ENCODE results near the gene ERMAP. TPM values are rescaled to one million over a fixed set of nuclear protein-coding genes. Genes with fewer than 3 reads are reported as not detected.
A peak's percentile ranks its signal among the peaks of the same experiment; 100 is the strongest.

ERMAP gene
- total and polyA plus RNA-seq, 4 experiments from 2014 or later: 2.0 to 8.6 (median 5.3) TPM

DNA sequence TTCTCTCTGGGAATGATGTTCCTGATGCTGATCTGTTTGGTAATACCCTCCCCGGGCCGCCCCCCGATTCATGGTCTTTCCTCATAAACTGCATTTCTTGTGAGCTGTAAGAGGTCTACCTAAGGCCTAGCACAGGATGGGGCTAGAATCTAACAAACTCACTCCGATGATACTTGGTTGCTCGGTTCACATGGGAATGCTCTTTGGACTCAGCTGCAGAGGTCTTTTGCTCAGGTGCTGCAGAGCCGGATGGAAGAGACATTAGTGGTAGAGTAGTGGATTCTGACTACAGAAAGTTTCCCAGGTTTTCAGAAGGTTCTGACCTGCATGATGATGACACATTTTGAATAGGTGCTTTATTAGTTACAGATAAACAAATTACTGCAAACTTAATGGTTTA is 40.4 kb upstream of the ERMAP start:
- CTCF ChIA-PET (ENCODE audit: partially characterized antibody): interaction anchor here (2.3 to 3.6 kb wide), 2 partner anchors 40 to 297 kb away, joined by 7 to 54 read pairs; partner anchors contain the start of gene ERMAP

DNA sequence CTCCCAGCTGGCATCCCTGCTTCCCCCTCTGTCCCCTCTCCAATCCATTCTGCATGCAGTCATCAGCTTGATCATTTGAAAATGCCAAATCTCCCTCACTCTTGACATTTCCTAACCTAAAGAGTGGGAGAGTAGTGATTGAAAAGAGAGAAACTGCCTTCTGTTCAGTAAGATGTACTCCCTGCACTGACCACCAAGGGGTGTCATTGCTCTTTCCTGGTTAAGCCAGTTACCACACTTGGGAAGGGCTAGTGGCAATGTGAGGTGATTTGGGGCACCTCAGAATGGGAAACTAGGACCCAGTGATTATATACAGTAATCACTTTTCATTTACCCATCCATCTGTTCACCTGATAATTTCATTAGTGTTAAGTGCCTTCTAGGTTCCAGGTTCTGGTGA is 39.1 kb upstream of the ERMAP start:
- Histone ChIP-seq H3K27me3 (ENCODE audit: insufficient read depth, low read length) (no peaks in the 10 kb centered on the region), H3K9me3 (ENCODE audit: control insufficient read depth in 1 of 2, low read length in 2 of 2) (no peaks in the 10 kb centered on the region), H3K4me3 (ENCODE audit: low read length in 2 of 2) (no peak overlapping the region), H3K4me1 (ENCODE audit: insufficient read depth, low read length) (no peaks in the 10 kb centered on the region), H3K36me3 (ENCODE audit: insufficient read depth, low read length) (peaks cover 36% of the 10 kb centered on the region), H3K27ac (ENCODE audit: low read depth, low read length) (no peak overlapping the region)
- peak in 2 of 5 donors; percentile 19 to 28 for DNase-seq
- no peak overlapping the region for H3K4me3 Mint-ChIP-seq
- no peaks in the 10 kb centered on the region for H3K27me3 Mint-ChIP-seq
- H3K9me3 Mint-ChIP-seq: peaks cover 0 to 2% (median 0%) of the 10 kb centered on the region in 8 donors
- H3K4me1 Mint-ChIP-seq: peaks cover 4 to 14% (median 11%) of the 10 kb centered on the region in 4 donors
- intact Hi-C loops (cut with micrococcal nuclease): loop anchor here (2.0 kb wide), 1 partner anchor 295 kb away; no protein-coding TSS in a partner anchor
- ChIA-PET CTCF (ENCODE audit: partially characterized antibody) (interaction anchor here (0.8 to 3.8 kb wide), 10 partner anchors 9 to 306 kb away, joined by 3 to 54 read pairs (median 5); partner anchors contain the start of genes C1orf50, ERMAP, P3H1 and ZNF691), POLR2A (ENCODE audit: partially characterized antibody) (interaction anchor here (1.1 to 1.3 kb wide), 2 partner anchors 11 to 69 kb away, joined by 3 to 4 read pairs; partner anchors contain the start of genes C1orf50, P3H1 and ZNF691)
- H3K27ac Mint-ChIP-seq: peak overlapping the region in 3 of 7 donors; percentile 7 to 29 (median 24)
- peaks cover 46 to 82% of the 10 kb centered on the region in 2 donors for H3K36me3 Mint-ChIP-seq

More for the DNA sequence above, 40.4 kb upstream of the ERMAP start:
- Histone ChIP-seq H3K4me3 (ENCODE audit: low read length in 2 of 2) (no peak overlapping the region), H3K4me1 (ENCODE audit: insufficient read depth, low read length) (peaks cover 7% of the 10 kb centered on the region), H3K27ac (ENCODE audit: low read depth, low read length) (no peak overlapping the region), H3K36me3 (ENCODE audit: insufficient read depth, low read length) (peaks cover 36% of the 10 kb centered on the region), H3K9me3 (ENCODE audit: control insufficient read depth in 1 of 2, low read length in 2 of 2) (no peaks in the 10 kb centered on the region), H3K27me3 (ENCODE audit: insufficient read depth, low read length) (no peaks in the 10 kb centered on the region)
- H3K27me3 Mint-ChIP-seq: no peaks in the 10 kb centered on the region
- no peak for DNase-seq
- intact Hi-C loops (cut with micrococcal nuclease): loop anchor here (2.0 kb wide), 1 partner anchor 296 kb away; no protein-coding TSS in a partner anchor
- H3K9me3 Mint-ChIP-seq: peaks cover 0 to under 1% (median 0%) of the 10 kb centered on the region in 8 donors
- peak overlapping the region in 1 of 7 donors; percentile 36 for H3K27ac Mint-ChIP-seq
- POLR2A ChIA-PET (ENCODE audit: partially characterized antibody): interaction anchor here (0.5 to 1.7 kb wide), 2 partner anchors 10 to 155 kb away, joined by 3 to 12 read pairs; partner anchors contain the start of genes C1orf50 and P3H1
- peaks cover 43 to 83% of the 10 kb centered on the region in 2 donors for H3K36me3 Mint-ChIP-seq
- no peak overlapping the region for H3K4me3 Mint-ChIP-seq
- peaks cover 6 to 19% (median 18%) of the 10 kb centered on the region in 4 donors for H3K4me1 Mint-ChIP-seq

DNA sequence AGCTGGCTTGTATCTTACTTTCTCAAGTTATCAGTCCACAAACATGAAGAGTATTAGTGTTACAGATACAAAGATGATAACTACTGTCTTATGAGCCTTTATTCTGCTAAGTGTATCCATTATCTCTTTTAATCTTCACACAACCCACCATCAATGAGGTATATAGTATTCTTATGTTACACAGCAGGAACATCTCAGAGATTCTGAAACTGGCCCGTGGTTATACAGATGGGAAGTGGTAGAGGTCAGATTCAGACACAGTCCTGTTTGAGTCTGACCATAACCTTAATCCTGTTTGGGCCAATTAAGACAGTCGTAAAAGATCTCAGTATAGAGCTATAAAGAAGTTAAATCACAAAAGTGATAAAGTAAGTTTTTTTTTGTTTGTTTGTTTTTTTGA is 37.2 kb upstream of the ERMAP start:
- intact Hi-C loops (cut with micrococcal nuclease): no loop called here
- Mint-ChIP-seq H3K27me3 (no peaks in the 10 kb centered on the region), H3K27ac (peak overlapping the region in 1 of 7 donors; percentile 35), H3K9me3 (peaks cover 0 to 2% (median 0%) of the 10 kb centered on the region in 8 donors), H3K36me3 (peaks cover 43 to 67% of the 10 kb centered on the region in 2 donors), H3K4me1 (peaks cover 2 to 13% (median 8%) of the 10 kb centered on the region in 4 donors), H3K4me3 (no peak overlapping the region)
- ChIA-PET CTCF (ENCODE audit: partially characterized antibody) (interaction anchor here (1.7 to 3.8 kb wide), 3 partner anchors 12 to 293 kb away, joined by 4 to 21 read pairs (median 16); partner anchors contain the start of genes C1orf50 and P3H1), POLR2A (ENCODE audit: partially characterized antibody) (interaction anchor here (1.1 to 1.2 kb wide), 3 partner anchors 14 to 294 kb away, joined by 3 to 4 read pairs (median 4); partner anchors contain the start of genes ERMAP and P3H1)
- no peak overlapping the region for H3K4me3 ChIP-seq (ENCODE audit: low read length in 2 of 2)
- H3K9me3 ChIP-seq (ENCODE audit: control insufficient read depth in 1 of 2, low read length in 2 of 2): no peaks in the 10 kb centered on the region
- no peak for DNase-seq
- H3K27ac ChIP-seq (ENCODE audit: low read depth, low read length): no peak overlapping the region
- no peaks in the 10 kb centered on the region for H3K27me3 ChIP-seq (ENCODE audit: insufficient read depth, low read length)
- peaks cover 29% of the 10 kb centered on the region for H3K36me3 ChIP-seq (ENCODE audit: insufficient read depth, low read length)
- peaks cover 2% of the 10 kb centered on the region for H3K4me1 ChIP-seq (ENCODE audit: insufficient read depth, low read length)

DNA sequence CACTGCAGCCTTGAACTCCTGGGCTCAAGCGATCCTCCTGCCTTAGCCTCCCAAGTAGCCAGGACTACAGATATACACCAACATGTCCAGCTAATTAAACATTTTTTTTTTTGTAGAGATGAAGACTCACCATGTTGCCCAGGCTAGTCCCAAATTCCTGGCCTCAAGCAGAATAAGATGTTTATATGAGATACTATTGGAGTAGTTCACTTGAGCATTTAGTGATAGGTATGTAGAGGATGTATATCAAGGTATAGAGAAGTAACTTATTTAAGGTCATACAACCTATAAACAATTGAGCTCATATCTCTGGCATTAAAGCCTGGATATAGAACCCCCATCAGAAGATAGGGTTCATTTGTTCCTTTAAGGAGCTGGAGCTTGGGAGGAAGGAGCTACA is 36.7 kb upstream of the ERMAP start:
- Histone ChIP-seq H3K4me1 (ENCODE audit: insufficient read depth, low read length) (peaks cover 6% of the 10 kb centered on the region), H3K9me3 (ENCODE audit: control insufficient read depth in 1 of 2, low read length in 2 of 2) (no peaks in the 10 kb centered on the region), H3K27me3 (ENCODE audit: insufficient read depth, low read length) (no peaks in the 10 kb centered on the region), H3K27ac (ENCODE audit: low read depth, low read length) (no peak overlapping the region), H3K36me3 (ENCODE audit: insufficient read depth, low read length) (peaks cover 25% of the 10 kb centered on the region), H3K4me3 (ENCODE audit: low read length in 2 of 2) (no peak overlapping the region)
- H3K36me3 Mint-ChIP-seq: peaks cover 38 to 62% of the 10 kb centered on the region in 2 donors
- DNase-seq: no peak
- peaks cover 0 to 2% (median 0%) of the 10 kb centered on the region in 8 donors for H3K9me3 Mint-ChIP-seq
- ChIA-PET POLR2A (ENCODE audit: partially characterized antibody) (interaction anchor here (1.1 to 1.2 kb wide), 3 partner anchors 14 to 293 kb away, joined by 3 to 4 read pairs (median 4); partner anchors contain the start of genes ERMAP and P3H1), CTCF (ENCODE audit: partially characterized antibody) (interaction anchor here (0.6 to 3.8 kb wide), 5 partner anchors 13 to 293 kb away, joined by 3 to 21 read pairs (median 4); partner anchors contain the start of genes C1orf50 and P3H1)
- intact Hi-C loops (cut with micrococcal nuclease): no loop called here
- peak overlapping the region in 1 of 7 donors; percentile 53 for H3K27ac Mint-ChIP-seq
- no peak overlapping the region for H3K4me3 Mint-ChIP-seq
- H3K4me1 Mint-ChIP-seq: peaks cover 3 to 15% (median 5%) of the 10 kb centered on the region in 4 donors
- H3K27me3 Mint-ChIP-seq: no peaks in the 10 kb centered on the region

DNA sequence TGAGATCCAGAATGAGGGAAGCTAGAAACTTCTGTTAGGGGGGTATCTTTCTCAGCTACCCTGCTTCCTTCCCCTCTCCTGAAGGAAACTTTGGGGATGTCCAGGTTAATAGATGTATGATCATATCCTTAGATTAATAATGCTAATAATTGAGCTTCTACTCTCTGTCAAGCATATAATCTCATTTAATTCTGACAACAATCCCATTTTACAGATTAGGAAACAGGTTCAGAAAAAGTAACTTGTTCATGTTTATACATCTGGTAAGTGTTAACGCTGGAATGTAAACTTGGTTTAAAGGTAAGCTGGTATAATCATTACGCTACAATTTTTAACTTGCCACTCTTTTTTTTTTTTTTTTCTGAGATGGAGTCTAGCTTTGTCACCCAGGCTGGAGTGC is 33.8 kb upstream of the ERMAP start:
- intact Hi-C loops (cut with micrococcal nuclease): no loop called here
- Histone ChIP-seq H3K36me3 (ENCODE audit: insufficient read depth, low read length) (peaks cover 10% of the 10 kb centered on the region), H3K27ac (ENCODE audit: low read depth, low read length) (no peak overlapping the region), H3K9me3 (ENCODE audit: control insufficient read depth in 1 of 2, low read length in 2 of 2) (no peaks in the 10 kb centered on the region), H3K4me3 (ENCODE audit: low read length in 2 of 2) (no peak overlapping the region), H3K4me1 (ENCODE audit: insufficient read depth, low read length) (peaks cover 14% of the 10 kb centered on the region), H3K27me3 (ENCODE audit: insufficient read depth, low read length) (no peaks in the 10 kb centered on the region)
- POLR2A ChIA-PET (ENCODE audit: partially characterized antibody): interaction anchor here (1.6 to 2.2 kb wide), 3 partner anchors 10 to 34 kb away, joined by 3 to 10 read pairs (median 4); partner anchors contain the start of genes C1orf50, ERMAP, P3H1 and SVBP
- peaks cover 22 to 36% of the 10 kb centered on the region in 2 donors for H3K36me3 Mint-ChIP-seq
- no peak overlapping the region for H3K27ac Mint-ChIP-seq
- peaks cover 8 to 24% (median 13%) of the 10 kb centered on the region in 4 donors for H3K4me1 Mint-ChIP-seq
- H3K4me3 Mint-ChIP-seq: no peak overlapping the region
- CTCF ChIA-PET (ENCODE audit: partially characterized antibody): interaction anchor here (0.5 to 2.6 kb wide), 7 partner anchors 13 to 290 kb away, joined by 3 to 12 read pairs (median 4); partner anchors contain the start of genes C1orf50 and P3H1
- peaks cover 0 to 2% (median 0%) of the 10 kb centered on the region in 8 donors for H3K9me3 Mint-ChIP-seq
- H3K27me3 Mint-ChIP-seq: no peaks in the 10 kb centered on the region
- DNase-seq: no peak

DNA sequence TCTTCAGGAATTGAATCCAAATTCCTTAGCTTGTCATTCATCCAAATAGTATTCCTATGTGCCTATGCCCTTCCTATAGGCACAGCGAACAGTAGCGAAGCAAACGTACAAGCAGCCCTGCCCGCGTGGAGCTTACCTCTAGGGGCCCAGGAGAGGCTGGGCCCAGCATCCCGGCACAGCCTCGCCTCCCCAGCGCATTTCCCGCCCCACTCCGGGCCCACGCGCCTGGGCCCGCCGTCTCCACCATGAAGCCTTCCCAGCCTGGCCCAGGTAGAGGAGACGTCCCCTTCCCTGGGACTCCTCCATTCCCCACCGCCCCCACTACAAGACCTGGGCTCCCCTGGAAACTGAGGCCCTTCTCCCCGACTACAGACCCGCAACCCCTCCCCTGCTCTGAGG is 32.4 kb upstream of the ERMAP start:
- no peak for DNase-seq
- H3K9me3 ChIP-seq (ENCODE audit: control insufficient read depth in 1 of 2, low read length in 2 of 2): no peaks in the 10 kb centered on the region
- no peaks in the 10 kb centered on the region for H3K27me3 ChIP-seq (ENCODE audit: insufficient read depth, low read length)
- ChIA-PET POLR2A (ENCODE audit: partially characterized antibody) (interaction anchor here (0.6 to 2.9 kb wide), 4 partner anchors 18 to 103 kb away, joined by 3 to 16 read pairs (median 7); partner anchors contain the start of genes C1orf50, ERMAP, P3H1 and SVBP), CTCF (ENCODE audit: partially characterized antibody) (interaction anchor here (1.5 to 2.6 kb wide), 2 partner anchors 38 to 288 kb away, joined by 4 to 12 read pairs; no protein-coding TSS in a partner anchor)
- Mint-ChIP-seq H3K4me3 (peak overlapping the region in 6 of 8 donors; percentile 33 to 94 (median 61)), H3K36me3 (peaks cover 15 to 25% of the 10 kb centered on the region in 2 donors), H3K4me1 (peaks cover 8 to 23% (median 13%) of the 10 kb centered on the region in 4 donors), H3K9me3 (peaks cover 0 to 2% (median 0%) of the 10 kb centered on the region in 8 donors), H3K27me3 (no peaks in the 10 kb centered on the region), H3K27ac (peak overlapping the region in 4 of 7 donors; percentile 6 to 88 (median 48))
- intact Hi-C loops (cut with micrococcal nuclease): no loop called here
- peaks cover 3% of the 10 kb centered on the region for H3K36me3 ChIP-seq (ENCODE audit: insufficient read depth, low read length)
- no peak overlapping the region for H3K4me3 ChIP-seq (ENCODE audit: low read length in 2 of 2)
- H3K4me1 ChIP-seq (ENCODE audit: insufficient read depth, low read length): peaks cover 14% of the 10 kb centered on the region
- H3K27ac ChIP-seq (ENCODE audit: low read depth, low read length): no peak overlapping the region
